GM18511 (cell line): ENCODE results near the gene MBD4.
A peak's percentile ranks its signal among the peaks of the same experiment; 100 is the strongest.
"Not testable (repeated sequence)": the region's sequence is repeated elsewhere in the genome, so short reads cannot be mapped to it uniquely, and the experiment has no call there.

Source experiments
- ATAC-seq: cut with Tn5 transposase; IDR thresholded peaks from one replicate; pipeline ENCODE4 v1.9.1; 2021; ENCODE audit warnings: mild to moderate bottlenecking, moderate library complexity; ENCODE audit not compliant: unreplicated experiment

The MBD4 gene

DNA sequence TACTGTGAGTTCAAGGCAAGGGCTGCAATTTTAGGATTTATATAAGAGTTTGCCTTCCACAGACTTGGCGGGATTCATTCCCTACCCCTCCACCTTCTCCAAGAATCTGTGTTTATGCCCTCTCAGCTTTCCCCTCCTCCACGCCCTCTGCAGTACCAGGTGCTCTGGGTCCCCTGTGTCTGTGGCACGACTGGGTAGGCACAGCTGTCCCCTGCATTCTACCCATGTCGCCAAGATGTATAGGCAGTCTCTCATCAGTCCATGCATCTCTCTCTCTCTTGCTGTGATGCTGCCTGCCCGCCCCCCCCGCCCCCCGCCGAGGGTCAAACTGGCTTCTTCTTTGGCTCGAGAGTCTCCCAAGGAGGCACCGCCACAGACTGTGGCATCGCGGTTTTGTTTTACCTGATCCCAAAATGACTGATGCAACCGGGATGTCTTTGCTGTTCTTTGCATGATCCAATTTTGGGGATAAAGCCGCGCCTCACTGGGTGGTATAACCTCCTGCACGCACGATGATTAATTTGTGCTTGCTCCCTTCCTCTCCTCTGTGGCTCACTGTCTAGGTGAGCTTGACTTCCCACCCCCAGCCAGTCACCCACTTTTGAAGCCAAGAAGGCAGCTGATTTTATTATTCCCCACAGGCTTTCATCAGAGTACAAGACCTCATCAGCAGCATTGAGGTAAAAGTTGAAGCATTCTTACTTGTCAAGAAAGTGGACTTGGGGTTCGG is 55.0 kb downstream of the MBD4 start:
- ATAC-seq = no peak

DNA sequence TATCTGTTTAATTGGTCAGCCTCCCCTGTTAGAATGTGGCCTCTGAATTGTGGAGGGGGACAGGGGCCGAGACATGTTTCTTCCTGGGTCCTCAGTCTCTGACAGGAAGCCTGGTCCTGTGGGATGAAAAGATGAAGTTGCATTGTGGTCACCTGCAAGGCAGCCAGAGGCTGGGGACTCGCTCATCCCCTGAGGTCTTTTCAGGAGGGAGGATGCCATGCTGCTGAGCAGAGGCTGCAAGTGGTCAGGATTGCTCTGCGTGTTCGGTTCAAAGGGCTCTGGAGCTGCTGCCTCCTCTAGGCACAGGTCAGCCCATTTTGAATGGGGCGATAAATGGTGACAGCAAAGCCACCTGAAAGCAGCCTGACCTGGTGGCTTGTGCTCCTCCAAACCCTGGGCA is 55.6 kb downstream of the MBD4 start:
- not testable (repeated sequence) for ATAC-seq

DNA sequence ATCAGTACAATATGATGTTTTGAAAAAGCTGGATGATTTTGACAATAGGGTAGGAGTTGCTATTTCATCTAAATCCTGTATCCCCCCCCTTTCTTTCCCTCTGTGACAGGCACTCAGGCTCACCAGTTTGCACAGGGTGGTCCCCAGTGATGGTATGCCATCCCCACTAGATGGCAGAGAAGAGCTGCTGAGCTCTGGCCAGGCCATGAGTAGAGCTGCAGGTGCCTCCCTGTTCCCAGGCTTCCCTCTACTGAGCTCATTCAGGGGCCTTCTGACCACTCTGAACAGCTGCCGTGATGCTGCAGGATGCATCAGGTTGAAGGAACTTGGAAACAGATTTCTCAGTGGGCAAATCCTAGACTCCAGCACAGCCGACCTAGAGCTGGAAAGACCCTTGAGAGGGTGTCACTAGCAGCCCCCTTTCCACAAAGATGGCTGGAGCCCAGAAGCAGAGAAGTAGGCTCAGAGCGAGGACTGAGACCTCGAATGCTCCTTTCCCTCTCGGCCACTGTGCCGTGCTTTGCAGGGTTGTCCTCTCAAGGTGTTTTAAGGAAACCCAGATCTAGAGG is 56.4 kb downstream of the MBD4 start:
- ATAC-seq = peak; percentile 75

DNA sequence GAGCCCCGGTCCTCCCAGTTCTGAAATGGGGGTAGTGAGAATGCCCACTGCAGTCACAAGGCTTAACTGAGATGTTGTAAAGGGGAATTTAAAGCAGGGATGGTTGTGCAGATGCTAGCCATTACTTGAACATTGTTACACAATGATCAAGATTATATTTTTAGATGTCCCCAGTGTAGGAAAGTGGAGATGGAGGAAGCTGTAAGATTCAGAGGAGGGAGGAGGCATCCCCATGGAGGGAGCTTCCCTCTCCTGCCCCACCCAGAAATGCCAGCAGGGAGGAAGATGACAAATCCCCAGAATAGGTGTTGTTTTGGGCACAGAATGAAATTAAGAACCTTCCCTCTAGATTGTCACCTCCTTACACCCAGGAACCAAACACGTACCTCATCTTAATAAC is 57.4 kb downstream of the MBD4 start:
- ATAC-seq = no peak
